ENCODE measurements around the gene HSPBAP1.

DNA sequence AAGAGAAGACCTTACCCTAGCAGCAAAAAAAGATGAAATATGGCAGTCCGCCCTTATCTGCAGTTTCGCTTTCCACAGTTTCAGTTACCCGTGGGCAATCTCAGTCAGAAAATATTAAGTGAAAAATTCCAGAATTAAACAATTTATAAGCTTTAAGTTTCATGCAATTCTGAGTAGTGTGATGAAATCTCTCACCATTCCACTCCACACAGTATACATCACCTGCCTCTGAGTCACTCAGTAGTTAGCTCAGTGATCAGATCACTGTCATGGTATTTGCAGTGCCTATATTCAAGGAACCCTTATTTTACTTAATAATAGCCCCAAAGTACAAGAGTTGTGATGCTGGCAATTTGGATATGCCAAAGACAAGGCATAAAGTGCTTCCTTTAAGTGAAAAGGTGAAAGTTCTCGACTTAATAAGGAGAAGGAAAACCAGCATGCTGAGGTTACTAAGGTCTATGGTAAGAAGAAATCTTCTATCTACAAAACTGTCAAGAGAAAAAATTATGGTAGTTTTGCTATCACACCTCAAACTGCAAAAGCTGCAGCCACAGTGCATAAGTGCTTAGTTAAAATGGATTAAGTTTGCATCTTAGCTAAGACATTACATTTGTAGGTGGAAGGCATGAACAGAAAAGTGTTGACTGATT, 48.1 kb downstream of the HSPBAP1 start:
- TF ChIP-seq, protein P1, sequence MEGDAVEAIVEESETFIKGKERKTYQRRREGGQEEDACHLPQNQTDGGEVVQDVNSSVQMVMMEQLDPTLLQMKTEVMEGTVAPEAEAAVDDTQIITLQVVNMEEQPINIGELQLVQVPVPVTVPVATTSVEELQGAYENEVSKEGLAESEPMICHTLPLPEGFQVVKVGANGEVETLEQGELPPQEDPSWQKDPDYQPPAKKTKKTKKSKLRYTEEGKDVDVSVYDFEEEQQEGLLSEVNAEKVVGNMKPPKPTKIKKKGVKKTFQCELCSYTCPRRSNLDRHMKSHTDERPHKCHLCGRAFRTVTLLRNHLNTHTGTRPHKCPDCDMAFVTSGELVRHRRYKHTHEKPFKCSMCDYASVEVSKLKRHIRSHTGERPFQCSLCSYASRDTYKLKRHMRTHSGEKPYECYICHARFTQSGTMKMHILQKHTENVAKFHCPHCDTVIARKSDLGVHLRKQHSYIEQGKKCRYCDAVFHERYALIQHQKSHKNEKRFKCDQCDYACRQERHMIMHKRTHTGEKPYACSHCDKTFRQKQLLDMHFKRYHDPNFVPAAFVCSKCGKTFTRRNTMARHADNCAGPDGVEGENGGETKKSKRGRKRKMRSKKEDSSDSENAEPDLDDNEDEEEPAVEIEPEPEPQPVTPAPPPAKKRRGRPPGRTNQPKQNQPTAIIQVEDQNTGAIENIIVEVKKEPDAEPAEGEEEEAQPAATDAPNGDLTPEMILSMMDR (IDR thresholded peaks at IDR 0.05): no peak
- TF ChIP-seq POLR2A (IDR thresholded peaks at IDR 0.05) (no peak), POLR2AphosphoS5 (IDR thresholded peaks at IDR 0.05) (no peak), EP300 (IDR thresholded peaks at IDR 0.05; ENCODE audit: low read depth) (no peak)
